Heart left ventricle (tissue), 13 donors: ENCODE measurements around the gene UVSSA.
"Not testable (repeated sequence)": the region's sequence is repeated elsewhere in the genome, so short reads cannot be mapped to it uniquely, and the experiment has no call there.

Experiments
- CTCF ChIP-seq, 12 donors: fragments of 200-600 bp; sonication (generic) in 4 of 12; IDR thresholded peaks; one replicate each; pipeline versions ENCODE4 v1.5.0 to v1.8.0; 2018 to 2022; ENCODE audit warnings: antibody characterized with exemption in 12 of 12, mild to moderate bottlenecking in 5 of 12
- POLR2A ChIP-seq, 2 donors: fragments of 450-650 bp; IDR thresholded peaks; one replicate each; pipeline ENCODE4 v1.6.1; 2017; ENCODE audit warnings: antibody characterized with exemption in 2 of 2, mild to moderate bottlenecking in 2 of 2, moderate library complexity in 2 of 2
- donor health status: ischemic (EF 13 %, LVEDD 7.1; RV severe dilation, severe dysfunction).
- donor health status: DM: no; HTN: yes; CAD: no.
- donor health status: DM: no; HTN: no; CAD: no.
- donor health status: ischemic (EF 25% LVEDD 6.9; RV normal size, moderate dysfunction).
- donor health status: ischemic (EF 25% LVEDD 5.7; RV mildly dilated, moderate dysfunction).
- donor health status: ischemic (EF 35%, LVEDD 5.7; RV mildly dilated, moderate dysfunction).
- donor health status: nonischemic (EF 11% LVEDD 7.7; RV severe dilation, severe dysfunction).
- donor health status: DM: yes; HTN: yes; CAD: no.
- donor health status: PGD.
- donor health status: ischemic (EF 29% LVEDD 5.4; RV normal size, mild dysfunction).
- donor health status: nonischemic (EF 23%, LVEDD 6.1; RV moderate dilation, normal function).

- TF ChIP-seq CTCF, POLR2A (IDR thresholded peaks at IDR 0.05): not testable (repeated sequence)
Observed at GRCh38 chr4:1443688-1444172, 96.7 kb downstream of the UVSSA start.
